SJCRH30 (cell line): ENCODE data around the gene RCN2. TPM values are rescaled to one million over a fixed set of nuclear protein-coding genes. Genes with fewer than 3 reads are reported as not detected.
"Not testable (repeated sequence)": the region's sequence is repeated elsewhere in the genome, so short reads cannot be mapped to it uniquely, and the experiment has no call there.

Experiments
- DNase-seq, 2 experiments: peaks; one replicate each; pipeline ENCODE4 v3.0.0-alpha.2; 2015 to 2020
- H3K27ac ChIP-seq: fragments of 250-450 bp; sonication (Bioruptor Pico); 2 replicates; pipeline ENCODE4 v1.5.1; 2020; ENCODE audit warnings: mild to moderate bottlenecking, moderate library complexity
- H3K27me3 ChIP-seq: fragments of 250-450 bp; sonication (Bioruptor Pico); 2 replicates; pipeline ENCODE4 v1.5.1; 2020; ENCODE audit warnings: mild to moderate bottlenecking, moderate library complexity
- H3K36me3 ChIP-seq: fragments of 250-450 bp; sonication (Bioruptor Pico); 2 replicates; pipeline ENCODE4 v1.5.1; 2020; ENCODE audit warnings: mild to moderate bottlenecking, moderate library complexity
- H3K4me1 ChIP-seq: fragments of 250-450 bp; sonication (Bioruptor Pico); 2 replicates; pipeline ENCODE4 v1.5.1; 2020; ENCODE audit warnings: mild to moderate bottlenecking, moderate library complexity
- H3K4me3 ChIP-seq: fragments of 250-450 bp; sonication (Bioruptor Pico); 2 replicates; pipeline ENCODE4 v1.5.1; 2020; ENCODE audit warnings: mild to moderate bottlenecking, moderate library complexity
- H3K9me3 ChIP-seq: fragments of 250-450 bp; sonication (Bioruptor Pico); replicated peaks from 2 replicates; pipeline ENCODE4 v1.5.1; 2020; ENCODE audit warnings: mild to moderate bottlenecking, moderate library complexity
- total RNA-seq: library from RNA; depleted of rRNA; stranded (reverse); fragments of >200 nt; shearing (Covaris generic); gene quantifications from 2 replicates; pipeline ENCODE4 v1.2.3, GENCODE V29; 2014; rRNA removed

RCN2 gene
- 128 and 159 TPM in 2 replicates for total RNA-seq

GRCh38 chr15:76931397-76932134 is at the start of gene RCN2:
Gene RCN2 (plus strand): TSS chr15:76931749. CDS start chr15:76931842, 93 bp downstream.
- Histone ChIP-seq H3K4me3 (peak within 1 kb of the TSS; percentile 65), H3K27me3 (no peaks in the 10 kb centered on the region), H3K36me3 (peaks cover 21% of the 10 kb centered on the region), H3K27ac (peak within 1 kb of the TSS; percentile 39; the same call in 1 of the 2 replicates), H3K9me3 (no peaks in the 10 kb centered on the region), H3K4me1 (no peaks in the 10 kb centered on the region; the same call in 1 of the 2 replicates)
- DNase-seq = peak; percentile 95 to 96

- no peaks in the 10 kb centered on the region for H3K27me3 ChIP-seq
- peaks cover 9% of the 10 kb centered on the region for H3K9me3 ChIP-seq
- no peak for DNase-seq
- no peak overlapping the region for H3K4me3 ChIP-seq
- peaks cover 8% of the 10 kb centered on the region for H3K36me3 ChIP-seq
- H3K27ac ChIP-seq = no peak overlapping the region
- no peaks in the 10 kb centered on the region for H3K4me1 ChIP-seq
Observed at GRCh38 chr15:76885212-76885611, 46.3 kb upstream of the RCN2 start.

- H3K9me3 ChIP-seq = peaks cover 10% of the 10 kb centered on the region
Observed at GRCh38 chr15:76887280-76888141, 44.0 kb upstream of the RCN2 start.

DNA sequence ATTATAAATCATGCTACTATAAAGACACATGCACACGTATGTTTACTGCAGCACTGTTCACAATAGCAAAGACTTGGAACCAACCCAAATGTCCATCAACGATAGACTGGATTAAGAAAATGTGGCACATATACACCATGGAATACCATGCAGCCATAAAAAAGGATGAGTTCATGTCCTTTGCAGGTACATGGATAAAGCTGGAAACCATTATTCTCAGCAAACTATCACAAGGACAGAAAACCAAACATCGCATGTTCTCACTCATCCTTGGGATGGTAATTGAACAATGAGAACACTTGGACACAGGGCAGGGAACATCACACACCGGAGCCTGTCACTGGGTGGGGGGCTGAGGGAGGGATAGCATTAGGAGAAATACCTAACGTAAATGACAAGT is 38.7 kb upstream of the RCN2 start:
- not testable (repeated sequence) for DNase-seq, H3K4me1 ChIP-seq, H3K36me3 ChIP-seq, H3K4me3 ChIP-seq, H3K27me3 ChIP-seq, H3K9me3 ChIP-seq, H3K27ac ChIP-seq

More at GRCh38 chr15:76887280-76888141, 44.0 kb upstream of the RCN2 start:
- H3K4me1 ChIP-seq, H3K4me3 ChIP-seq, DNase-seq, H3K27ac ChIP-seq, H3K36me3 ChIP-seq, H3K27me3 ChIP-seq: not testable (repeated sequence)

DNA sequence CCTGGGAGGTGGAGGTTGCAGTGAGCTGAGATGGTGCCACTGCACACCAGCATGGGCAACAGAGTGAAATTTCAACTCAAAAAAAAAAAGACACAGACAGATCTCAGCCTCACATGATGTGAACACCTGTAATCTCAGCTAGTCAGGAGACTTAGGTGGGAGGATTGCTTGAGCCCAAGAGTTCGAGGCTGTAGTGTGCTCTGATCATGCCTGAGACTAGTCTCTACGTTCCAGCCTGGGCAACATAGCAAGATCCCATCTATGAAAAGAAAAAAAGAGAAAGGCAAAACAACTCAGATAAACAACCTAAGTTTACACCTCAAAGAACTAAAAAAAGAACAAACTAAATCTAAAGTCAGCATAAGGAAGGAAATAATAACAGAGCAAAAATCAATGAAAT is 37.4 kb upstream of the RCN2 start:
- no peak for DNase-seq
- no peaks in the 10 kb centered on the region for H3K4me1 ChIP-seq
- peaks cover 6% of the 10 kb centered on the region; the same call in 1 of the 2 replicates for H3K9me3 ChIP-seq
- H3K36me3 ChIP-seq = peaks cover 5% of the 10 kb centered on the region; the same call in 1 of the 2 replicates
- H3K4me3 ChIP-seq = no peak overlapping the region
- H3K27ac ChIP-seq = no peak overlapping the region
- no peaks in the 10 kb centered on the region for H3K27me3 ChIP-seq

DNA sequence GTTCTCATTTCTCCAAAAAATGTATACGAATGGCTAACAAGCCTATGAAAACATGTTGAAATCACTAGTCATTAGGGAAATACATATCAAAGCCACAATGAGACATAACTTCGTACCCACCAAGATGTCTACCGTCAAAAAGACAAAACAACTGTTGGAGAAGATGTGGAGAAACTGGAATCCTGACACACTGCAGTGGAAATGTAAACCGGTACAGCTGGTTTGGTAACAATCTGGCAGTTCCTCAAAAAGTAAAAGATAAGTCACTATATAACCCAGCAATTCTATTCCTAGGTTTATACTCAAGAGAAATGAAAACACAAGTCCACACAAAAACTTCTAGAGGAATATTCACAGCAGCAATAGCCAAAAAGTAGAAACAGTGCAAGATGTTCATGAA is 33.4 kb upstream of the RCN2 start:
- no peak for DNase-seq
- Histone ChIP-seq H3K4me1 (0 out of 2 replicates have a peak, but pooled peaks cover under 1% of the 10 kb centered on the region), H3K4me3 (no peak overlapping the region), H3K27me3 (no peaks in the 10 kb centered on the region), H3K9me3 (peaks cover 2% of the 10 kb centered on the region; the same call in 1 of the 2 replicates), H3K36me3 (peaks cover 5% of the 10 kb centered on the region; the same call in 1 of the 2 replicates), H3K27ac (no peak overlapping the region)

GRCh38 chr15:76899176-76899930 is 32.2 kb upstream of the RCN2 start:
- H3K4me3 ChIP-seq, H3K9me3 ChIP-seq, H3K4me1 ChIP-seq, H3K27me3 ChIP-seq, H3K36me3 ChIP-seq, H3K27ac ChIP-seq, DNase-seq: not testable (repeated sequence)

- H3K36me3 ChIP-seq, H3K4me3 ChIP-seq, DNase-seq, H3K27me3 ChIP-seq, H3K27ac ChIP-seq, H3K9me3 ChIP-seq, H3K4me1 ChIP-seq: not testable (repeated sequence)
Observed at GRCh38 chr15:76899931-76900310, 31.6 kb upstream of the RCN2 start.

- Histone ChIP-seq H3K9me3 (0 out of 2 replicates have a peak, but pooled peaks cover 2% of the 10 kb centered on the region), H3K4me1 (peaks cover 12% of the 10 kb centered on the region), H3K36me3 (no peaks in the 10 kb centered on the region), H3K27me3 (no peaks in the 10 kb centered on the region), H3K4me3 (no peak overlapping the region), H3K27ac (no peak overlapping the region)
- DNase-seq = no peak
Observed at GRCh38 chr15:76901965-76902364, 29.6 kb upstream of the RCN2 start.

GRCh38 chr15:76903251-76903681 is 28.3 kb upstream of the RCN2 start:
- Histone ChIP-seq H3K27me3 (no peaks in the 10 kb centered on the region), H3K36me3 (no peaks in the 10 kb centered on the region), H3K27ac (no peak overlapping the region), H3K4me3 (no peak overlapping the region), H3K4me1 (peaks cover 12% of the 10 kb centered on the region), H3K9me3 (0 out of 2 replicates have a peak, but pooled peaks cover 2% of the 10 kb centered on the region)
- peak; percentile 11 to 39 for DNase-seq

- peak; percentile 64 to 76 for DNase-seq
- peaks cover 12% of the 10 kb centered on the region for H3K4me1 ChIP-seq
Observed at GRCh38 chr15:76904461-76905012, 27.0 kb upstream of the RCN2 start.

GRCh38 chr15:76905013-76905839 is 26.3 kb upstream of the RCN2 start, which contains the start of gene SCAPER:
Gene SCAPER (minus strand): TSS chr15:76905340. CDS start chr15:76883817, 21,523 bp downstream.
- Histone ChIP-seq H3K36me3 (no peaks in the 10 kb centered on the region), H3K9me3 (no peaks in the 10 kb centered on the region), H3K27ac (peak within 1 kb of the TSS; percentile 92), H3K4me1 (peaks cover 12% of the 10 kb centered on the region), H3K4me3 (peak within 1 kb of the TSS; percentile 95), H3K27me3 (no peaks in the 10 kb centered on the region)
- peak; percentile 94 to 96 for DNase-seq

More at GRCh38 chr15:76904461-76905012, 27.0 kb upstream of the RCN2 start:
- no peaks in the 10 kb centered on the region for H3K9me3 ChIP-seq
- no peaks in the 10 kb centered on the region for H3K27me3 ChIP-seq
- peak overlapping the region; percentile 92 for H3K27ac ChIP-seq
- H3K36me3 ChIP-seq = no peaks in the 10 kb centered on the region
- H3K4me3 ChIP-seq = peak overlapping the region; percentile 95

GRCh38 chr15:76905855-76906254 is 25.7 kb upstream of the RCN2 start:
- peak; percentile 43 to 55 for DNase-seq
- H3K4me1 ChIP-seq = peaks cover 12% of the 10 kb centered on the region
- 0 out of 2 replicates have a peak, but pooled peaks cover 4% of the 10 kb centered on the region for H3K27me3 ChIP-seq
- H3K9me3 ChIP-seq = no peaks in the 10 kb centered on the region
- H3K4me3 ChIP-seq = peak overlapping the region; percentile 95
- H3K27ac ChIP-seq = peak overlapping the region; percentile 92
- H3K36me3 ChIP-seq = no peaks in the 10 kb centered on the region
